ENCODE data around the gene GINS1. TPM values are rescaled to one million over a fixed set of nuclear protein-coding genes. Genes with fewer than 3 reads are reported as not detected.

GINS1 gene
- total RNA-seq, 1 donor from 2014 or later: 5.4 TPM

- no peaks in the 10 kb centered on the region for H3K9me3 Mint-ChIP-seq
- no peaks in the 10 kb centered on the region for H3K27me3 Mint-ChIP-seq
- H3K4me3 Mint-ChIP-seq: no peak overlapping the region
- H3K27ac Mint-ChIP-seq: no peak overlapping the region
- TF ChIP-seq, protein P1, sequence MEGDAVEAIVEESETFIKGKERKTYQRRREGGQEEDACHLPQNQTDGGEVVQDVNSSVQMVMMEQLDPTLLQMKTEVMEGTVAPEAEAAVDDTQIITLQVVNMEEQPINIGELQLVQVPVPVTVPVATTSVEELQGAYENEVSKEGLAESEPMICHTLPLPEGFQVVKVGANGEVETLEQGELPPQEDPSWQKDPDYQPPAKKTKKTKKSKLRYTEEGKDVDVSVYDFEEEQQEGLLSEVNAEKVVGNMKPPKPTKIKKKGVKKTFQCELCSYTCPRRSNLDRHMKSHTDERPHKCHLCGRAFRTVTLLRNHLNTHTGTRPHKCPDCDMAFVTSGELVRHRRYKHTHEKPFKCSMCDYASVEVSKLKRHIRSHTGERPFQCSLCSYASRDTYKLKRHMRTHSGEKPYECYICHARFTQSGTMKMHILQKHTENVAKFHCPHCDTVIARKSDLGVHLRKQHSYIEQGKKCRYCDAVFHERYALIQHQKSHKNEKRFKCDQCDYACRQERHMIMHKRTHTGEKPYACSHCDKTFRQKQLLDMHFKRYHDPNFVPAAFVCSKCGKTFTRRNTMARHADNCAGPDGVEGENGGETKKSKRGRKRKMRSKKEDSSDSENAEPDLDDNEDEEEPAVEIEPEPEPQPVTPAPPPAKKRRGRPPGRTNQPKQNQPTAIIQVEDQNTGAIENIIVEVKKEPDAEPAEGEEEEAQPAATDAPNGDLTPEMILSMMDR (IDR thresholded peaks at IDR 0.05): no peak
- no peak for ATAC-seq (ENCODE audit: low read depth)
- POLR2A ChIA-PET: interaction anchor here (0.6 kb wide), 1 partner anchor 74 kb away, joined by 6 read pairs; no protein-coding TSS in a partner anchor
- intact Hi-C loops (cut with micrococcal nuclease): no loop called here
- no peaks in the 10 kb centered on the region for H3K36me3 Mint-ChIP-seq (ENCODE audit: low read depth)
- no peak for DNase-seq
- CTCF ChIA-PET: no interaction called here
- H3K4me1 Mint-ChIP-seq: peaks cover 3% of the 10 kb centered on the region
These were observed 57.2 kb downstream of the GINS1 start for GRCh38 chr20:25464501-25465242.

DNA sequence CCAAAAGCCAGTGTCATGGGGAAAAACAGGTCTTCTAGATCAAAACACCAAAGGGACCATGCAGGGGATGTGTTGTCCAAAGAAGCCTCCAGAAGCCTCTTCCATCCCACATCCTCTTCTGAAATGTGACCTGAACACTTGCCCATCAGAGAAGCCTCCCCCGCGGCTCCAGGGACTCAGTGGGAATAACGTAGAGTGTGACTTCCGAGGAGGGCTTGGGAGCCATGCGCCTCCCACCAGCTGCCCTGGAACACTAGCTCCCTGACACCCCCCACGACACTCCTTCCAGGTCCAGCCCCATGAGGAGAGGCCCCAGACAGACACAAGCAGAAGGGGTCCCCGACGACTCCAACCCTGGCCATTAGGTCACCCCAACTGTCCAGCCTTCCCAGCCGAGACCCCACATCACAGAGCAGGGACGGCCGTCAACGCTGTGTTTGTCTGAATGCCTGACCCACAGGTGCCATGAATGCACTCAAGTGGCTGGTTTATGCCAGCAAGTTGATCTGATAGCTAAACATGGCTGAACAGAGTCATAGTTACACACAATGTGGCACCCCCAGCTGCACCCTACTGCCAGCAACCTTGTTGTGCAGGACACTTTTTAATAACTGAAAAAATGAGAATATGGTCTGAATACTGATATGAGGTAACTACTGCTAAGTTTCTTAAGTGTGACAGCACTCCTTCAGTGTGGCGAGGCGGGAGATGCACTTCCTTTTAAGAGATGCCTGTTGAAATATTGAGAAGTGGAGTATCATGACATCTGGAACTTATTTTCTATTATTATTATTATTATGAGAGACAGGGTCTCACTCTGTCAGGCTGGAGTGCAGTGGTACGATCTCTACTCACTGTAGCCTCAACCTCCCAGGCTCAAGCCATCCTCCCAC, 58.0 kb downstream of the GINS1 start:
- no peak for DNase-seq
- Mint-ChIP-seq H3K4me1 (peaks cover 3% of the 10 kb centered on the region), H3K9me3 (no peaks in the 10 kb centered on the region), H3K27me3 (no peaks in the 10 kb centered on the region), H3K27ac (no peak overlapping the region), H3K36me3 (ENCODE audit: low read depth) (no peaks in the 10 kb centered on the region), H3K4me3 (no peak overlapping the region)
- intact Hi-C loops (cut with micrococcal nuclease): no loop called here
- CTCF ChIA-PET: no interaction called here
- TF ChIP-seq, protein P1 (IDR thresholded peaks at IDR 0.05): no peak
- ATAC-seq (ENCODE audit: low read depth): no peak
- POLR2A ChIA-PET: no interaction called here

DNA sequence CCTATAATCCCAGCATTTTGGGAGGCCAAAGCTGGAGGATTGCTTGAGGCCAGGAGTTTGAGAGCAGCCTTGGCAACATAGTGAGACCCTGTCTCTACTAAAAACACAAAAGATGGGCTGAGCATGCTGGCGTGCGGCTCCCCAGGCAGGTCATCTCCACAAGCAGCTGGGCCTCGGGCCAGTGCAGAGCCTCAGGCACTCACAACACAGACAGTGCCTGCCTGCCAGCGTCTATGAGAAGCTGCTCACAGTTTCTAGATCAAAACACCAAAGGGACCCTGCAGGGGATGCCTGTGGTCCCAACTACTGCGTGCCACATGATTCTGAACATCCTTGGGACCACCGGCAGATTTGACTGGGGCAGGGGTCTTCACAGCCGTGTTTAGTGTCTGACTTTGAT, 59.4 kb downstream of the GINS1 start:
- ChIA-PET POLR2A (no interaction called here), CTCF (no interaction called here)
- H3K9me3 Mint-ChIP-seq: no peaks in the 10 kb centered on the region
- peaks cover under 1% of the 10 kb centered on the region for H3K4me1 Mint-ChIP-seq
- DNase-seq (no peak), ATAC-seq (ENCODE audit: low read depth) (no peak)
- no peak overlapping the region for H3K4me3 Mint-ChIP-seq
- H3K27ac Mint-ChIP-seq: no peak overlapping the region
- TF ChIP-seq, protein P1 (IDR thresholded peaks at IDR 0.05): no peak
- H3K36me3 Mint-ChIP-seq (ENCODE audit: low read depth): no peaks in the 10 kb centered on the region
- intact Hi-C loops (cut with micrococcal nuclease): no loop called here
- H3K27me3 Mint-ChIP-seq: no peaks in the 10 kb centered on the region

DNA sequence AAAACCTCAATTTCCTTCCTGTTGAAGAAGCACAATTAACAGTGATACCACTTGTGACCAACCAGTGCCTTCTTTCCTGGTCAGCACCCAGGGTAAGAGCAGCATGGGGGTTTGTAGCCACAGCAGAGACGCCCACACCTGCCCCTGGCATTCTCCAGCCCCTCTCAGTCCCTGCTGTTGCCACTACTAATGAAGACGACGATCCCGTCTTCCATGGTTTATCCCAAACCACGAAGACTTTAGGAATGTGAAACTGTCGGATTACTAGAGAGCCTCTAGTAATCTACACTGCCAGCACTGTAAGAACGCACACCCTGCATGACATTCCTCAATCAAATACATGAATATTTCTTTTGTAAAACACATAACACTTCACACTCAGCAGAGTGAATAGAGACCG, 60.0 kb downstream of the GINS1 start:
- H3K36me3 Mint-ChIP-seq (ENCODE audit: low read depth): no peaks in the 10 kb centered on the region
- no peaks in the 10 kb centered on the region for H3K9me3 Mint-ChIP-seq
- H3K4me1 Mint-ChIP-seq: no peaks in the 10 kb centered on the region
- DNase-seq: no peak
- H3K27ac Mint-ChIP-seq: no peak overlapping the region
- ChIA-PET POLR2A (no interaction called here), CTCF (no interaction called here)
- TF ChIP-seq, protein P1 (IDR thresholded peaks at IDR 0.05): no peak
- intact Hi-C loops (cut with micrococcal nuclease): no loop called here
- H3K27me3 Mint-ChIP-seq: no peaks in the 10 kb centered on the region
- no peak overlapping the region for H3K4me3 Mint-ChIP-seq
- no peak for ATAC-seq (ENCODE audit: low read depth)
